DMS153 treated with DMSO at 0.1 percent for 48 hours (cell line): ENCODE results near the gene AREG.

Experiments used
- DNase-seq: peaks from one replicate; lab custom pipeline; 2025; ENCODE audit not compliant: unreplicated experiment; lab: John Stamatoyannopoulos, UW

Gene AREG

DNA sequence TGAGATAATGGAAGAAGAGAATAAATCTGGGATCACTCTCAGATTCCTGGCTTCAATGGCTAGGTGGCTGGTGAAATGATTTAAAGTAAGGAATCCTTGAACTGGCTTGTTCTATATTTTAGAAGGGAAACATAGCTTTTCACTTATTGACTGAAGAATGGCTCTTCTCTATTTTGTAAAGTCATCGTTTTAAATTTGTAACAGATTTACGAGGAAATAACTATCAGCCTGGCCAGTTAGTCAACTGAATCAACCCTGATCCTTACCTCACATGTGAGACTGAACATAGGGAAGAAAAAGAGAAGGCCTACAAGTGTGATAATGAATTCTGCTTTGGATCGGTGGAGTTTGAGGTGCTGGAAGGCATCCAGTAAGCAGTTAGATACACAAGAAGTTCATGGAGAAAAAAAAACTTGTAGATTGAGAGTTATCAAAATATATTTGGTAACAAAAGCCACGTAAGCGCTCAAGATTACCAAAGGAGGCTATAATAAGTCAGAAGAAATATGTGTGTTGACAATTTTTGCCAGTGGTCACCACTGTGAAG is 12.0 kb downstream of the AREG start:
- no peak for DNase-seq

DNA sequence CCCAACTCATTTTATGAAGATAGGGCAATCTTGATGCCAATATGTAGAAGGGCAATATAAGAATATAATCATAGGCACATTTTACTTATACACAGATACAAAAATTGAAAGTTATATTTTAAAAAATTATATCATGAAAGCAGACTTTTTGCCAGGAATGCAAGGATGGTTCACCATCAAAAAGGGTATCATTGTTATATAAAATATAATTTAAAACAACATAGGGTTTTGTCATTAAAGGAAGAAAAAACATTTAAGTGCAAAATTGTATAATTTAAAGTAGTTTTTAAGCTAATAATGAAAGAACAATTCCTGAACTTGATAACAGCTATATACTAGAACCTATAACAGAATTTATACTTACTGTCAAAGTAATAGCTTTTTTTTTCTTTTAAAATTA is 15.9 kb downstream of the AREG start:
- DNase-seq = no peak

GRCh38 chr4:74463123-74463522 is 18.2 kb downstream of the AREG start:
- DNase-seq = no peak

GRCh38 chr4:74464291-74464690 is 19.4 kb downstream of the AREG start:
- DNase-seq = no peak

GRCh38 chr4:74466242-74466641 is 21.3 kb downstream of the AREG start:
- DNase-seq = no peak

GRCh38 chr4:74471264-74471663 is 26.3 kb downstream of the AREG start:
- DNase-seq = no peak

DNA sequence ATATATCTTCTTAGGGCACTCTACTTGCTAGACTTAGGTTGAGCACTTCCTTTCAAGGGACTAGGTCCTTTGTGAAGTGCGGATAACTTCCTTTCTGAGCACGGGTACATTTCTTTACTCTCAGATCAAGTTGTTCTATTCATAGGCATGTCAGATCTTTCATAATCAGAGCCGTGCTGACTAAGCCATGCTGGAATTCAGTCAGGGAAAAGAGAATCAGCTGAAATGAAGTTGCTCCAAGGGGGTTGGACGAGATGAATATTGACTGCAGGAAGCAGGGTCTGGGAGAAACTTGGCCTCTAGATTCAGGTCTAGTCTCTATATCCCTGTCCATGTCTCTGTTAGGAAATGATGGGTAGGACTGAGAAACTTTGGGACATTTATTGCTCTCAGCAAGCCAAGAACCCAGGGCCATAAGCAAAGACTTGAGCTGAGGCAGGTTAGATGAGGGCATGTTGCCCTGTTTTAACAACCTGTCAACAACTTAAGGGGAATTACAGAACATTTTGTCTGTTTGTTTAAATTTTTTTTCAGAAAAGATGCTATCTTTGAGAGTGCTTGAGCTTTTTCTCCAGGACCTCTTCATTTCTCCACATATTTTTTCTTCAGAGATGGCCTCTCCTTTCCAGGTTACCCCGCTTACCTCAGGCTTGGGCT is 28.3 kb downstream of the AREG start:
- DNase-seq = no peak

- DNase-seq = no peak
These were observed 29.6 kb downstream of the AREG start for GRCh38 chr4:74474345-74475090.

- no peak for DNase-seq
These were observed 30.3 kb downstream of the AREG start for GRCh38 chr4:74475091-74475800.

- DNase-seq = no peak
These were observed 31.0 kb downstream of the AREG start for GRCh38 chr4:74475946-74476345.

GRCh38 chr4:74479009-74479408 is 34.1 kb downstream of the AREG start:
- DNase-seq = no peak

GRCh38 chr4:74480267-74480666 is 35.3 kb downstream of the AREG start:
- DNase-seq = no peak

GRCh38 chr4:74481891-74482609 is 37.1 kb downstream of the AREG start:
- DNase-seq = no peak

DNA sequence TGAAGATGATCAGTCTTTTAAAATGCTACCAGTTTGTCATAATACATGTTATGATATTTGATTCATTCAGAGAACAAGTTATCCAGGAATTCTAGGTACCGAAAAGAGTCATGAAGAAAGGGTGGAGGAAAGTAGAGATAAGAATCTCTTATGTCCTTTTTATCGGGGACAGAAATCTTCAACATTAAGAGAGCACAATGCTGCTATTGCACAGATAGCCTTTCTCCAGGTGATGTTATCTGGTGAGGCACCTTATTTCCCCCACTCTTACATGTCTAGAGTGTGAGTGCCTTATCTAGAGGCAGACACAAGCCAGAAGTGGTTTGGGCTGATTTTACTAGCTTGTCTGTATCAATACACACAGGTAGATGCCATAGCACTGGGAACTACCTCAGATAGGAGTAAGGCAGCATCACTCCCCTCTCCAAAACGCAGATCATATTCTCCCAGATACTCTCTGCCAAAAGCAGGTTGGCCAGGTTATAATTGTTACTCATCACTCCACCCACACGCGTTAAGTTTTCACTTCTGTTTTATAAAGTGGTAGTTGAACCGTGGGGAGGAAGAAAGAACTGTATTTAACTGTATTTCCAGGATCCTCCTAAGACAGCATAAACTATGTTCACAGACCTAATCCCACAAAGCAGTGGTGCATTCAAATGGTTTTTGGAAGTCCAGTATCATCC is 38.4 kb downstream of the AREG start:
- no peak for DNase-seq

- DNase-seq = no peak
These were observed 42.0 kb downstream of the AREG start for GRCh38 chr4:74486905-74487304.

DNA sequence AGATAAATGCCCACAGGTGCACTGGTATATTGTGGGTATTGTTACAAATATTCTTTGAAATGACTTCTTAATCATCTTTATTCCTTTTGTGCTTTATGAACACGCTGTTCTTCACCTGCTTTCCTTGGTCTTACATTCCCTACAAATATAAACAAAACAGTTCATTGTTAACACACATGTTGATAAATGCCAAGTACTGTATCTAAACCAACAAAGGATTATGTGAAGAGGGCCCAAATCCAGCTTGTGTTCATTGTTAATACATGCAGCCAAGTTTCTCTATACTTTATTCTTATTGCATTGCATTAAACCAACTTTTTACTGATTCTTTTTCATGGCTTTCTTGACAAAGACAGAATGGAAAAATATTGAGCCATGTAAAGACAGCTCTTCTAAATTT is 42.8 kb downstream of the AREG start:
- DNase-seq = no peak

GRCh38 chr4:74490736-74491135 is 45.8 kb downstream of the AREG start:
- DNase-seq = no peak

DNA sequence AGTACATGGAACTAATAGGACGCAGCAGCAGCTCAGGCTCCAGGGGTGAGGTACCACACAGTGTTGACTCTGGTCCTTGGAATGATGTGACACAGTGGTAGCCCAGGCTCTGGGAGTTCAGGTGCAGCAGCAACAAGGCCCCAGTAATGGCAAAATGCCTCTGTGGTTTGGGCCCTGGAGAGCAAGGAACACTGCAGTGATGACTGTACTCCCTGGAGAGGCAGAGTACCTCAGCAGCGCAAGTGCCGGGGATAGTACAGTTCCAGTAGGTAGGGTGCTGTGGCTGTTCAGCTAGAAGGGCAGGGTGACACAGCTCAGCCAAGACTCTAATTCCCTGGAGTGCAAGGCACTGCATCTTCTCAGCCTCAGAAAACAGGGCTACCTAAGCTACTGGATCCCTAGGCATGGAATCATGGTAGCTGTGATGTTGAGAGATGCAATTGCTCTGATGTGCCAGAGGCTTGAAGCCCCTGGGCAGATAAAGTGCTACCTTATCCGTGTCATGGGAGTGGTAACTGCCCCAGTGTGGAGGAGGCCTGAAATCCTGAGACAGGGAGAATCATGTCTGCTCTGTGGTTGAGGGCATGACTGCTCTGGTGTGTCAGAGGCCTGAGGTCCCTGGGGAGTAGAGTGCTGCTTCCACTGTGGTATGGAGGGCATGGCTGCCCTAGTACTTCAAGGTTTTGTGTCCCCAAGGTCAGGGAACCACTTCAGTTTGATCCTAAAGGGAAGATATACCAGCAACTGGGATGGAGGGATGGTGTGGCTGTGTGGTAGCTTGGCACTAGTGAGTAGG is 55.2 kb downstream of the AREG start:
- DNase-seq = no peak

DNA sequence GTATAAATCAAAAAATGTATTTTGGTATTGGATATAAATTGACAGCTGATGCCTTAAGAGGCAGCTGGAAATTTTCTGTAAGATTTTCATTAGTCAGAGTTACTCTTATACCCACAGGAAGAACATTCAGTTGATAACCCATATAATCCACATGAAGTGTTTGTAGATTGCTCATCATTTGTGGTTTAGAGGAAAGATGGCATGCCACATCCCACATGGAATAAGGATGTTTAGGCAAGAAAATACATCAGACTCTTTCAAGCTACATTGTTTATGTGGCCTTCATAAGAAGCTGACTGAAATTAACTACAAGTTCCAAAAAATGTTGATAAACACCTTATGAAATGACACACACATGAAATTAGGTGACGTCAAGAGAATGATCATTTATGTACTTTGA is 56.6 kb downstream of the AREG start:
- DNase-seq = no peak

DNA sequence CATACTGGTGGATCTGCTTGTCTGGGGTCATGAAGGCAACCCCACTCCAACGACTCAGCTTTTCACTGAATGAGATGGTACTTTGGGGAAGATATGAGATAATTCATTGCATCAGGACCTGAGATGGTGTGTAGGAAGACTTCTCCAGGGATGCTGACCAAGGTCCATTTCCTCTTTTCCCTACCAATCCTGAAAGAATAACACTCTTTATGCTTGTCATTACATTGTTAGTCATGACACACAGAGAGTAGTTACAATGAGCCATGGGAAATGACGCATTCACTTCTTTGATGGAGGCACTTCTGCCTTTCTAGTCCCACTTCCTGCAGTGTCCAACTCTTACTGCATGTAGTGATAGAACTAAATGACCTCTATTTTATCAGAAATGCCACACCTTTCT is 58.6 kb downstream of the AREG start:
- no peak for DNase-seq
